ENCODE data around the gene GNS.

GNS gene

GRCh38 chr12:64673490-64674169, 85.6 kb downstream of the GNS start:
- DNase-seq (ENCODE audit: low spot score) = no peak

- no peak for DNase-seq (ENCODE audit: low spot score)
Observed at GRCh38 chr12:64672925-64673409, 86.2 kb downstream of the GNS start.

- DNase-seq (ENCODE audit: low spot score) = no peak
Observed at GRCh38 chr12:64671681-64672080, 87.5 kb downstream of the GNS start.

- DNase-seq (ENCODE audit: low spot score) = no peak
Observed at GRCh38 chr12:64670919-64671639, 88.1 kb downstream of the GNS start.

- DNase-seq (ENCODE audit: low spot score) = no peak
Observed at GRCh38 chr12:64670019-64670418, 89.2 kb downstream of the GNS start.

- no peak for DNase-seq (ENCODE audit: low spot score)
Observed at GRCh38 chr12:64669270-64669842, 89.8 kb downstream of the GNS start.

- no peak for DNase-seq (ENCODE audit: low spot score)
Observed at GRCh38 chr12:64667793-64668192, 91.4 kb downstream of the GNS start.

- no peak for DNase-seq (ENCODE audit: low spot score)
Observed at GRCh38 chr12:64666054-64666914, 92.9 kb downstream of the GNS start.

GRCh38 chr12:64665514-64665913, 93.7 kb downstream of the GNS start:
- no peak for DNase-seq (ENCODE audit: low spot score)
